GM18867 (cell line): Measurements from ENCODE around the gene TLE2.
"Not testable (repeated sequence)": the region's sequence is repeated elsewhere in the genome, so short reads cannot be mapped to it uniquely, and the experiment has no call there.

Experiments
- ATAC-seq: cut with Tn5 transposase; IDR thresholded peaks from one replicate; pipeline ENCODE4 v1.9.1; 2021; ENCODE audit warnings: mild to moderate bottlenecking, moderate library complexity; ENCODE audit not compliant: unreplicated experiment

Gene TLE2

DNA sequence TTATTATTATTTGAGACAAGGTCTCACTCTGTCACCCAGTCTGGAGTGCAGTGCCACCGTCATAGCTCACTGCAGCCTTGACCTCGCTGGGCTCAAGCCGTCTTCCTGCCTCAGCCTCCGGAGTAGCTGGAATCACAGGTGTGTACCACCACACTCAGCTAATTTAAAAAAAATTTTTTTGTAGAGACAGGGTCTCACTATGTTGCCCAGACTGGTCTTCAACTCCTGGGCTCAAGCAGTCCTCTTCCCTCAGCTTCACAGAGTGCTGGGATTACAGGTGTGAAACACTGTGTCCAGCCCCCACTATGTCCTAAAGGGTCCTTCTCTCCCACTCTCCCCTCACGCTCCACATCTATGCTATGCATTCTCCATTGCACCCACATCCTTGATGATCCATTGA is 9.1 kb upstream of the TLE2 start:
- ATAC-seq, result no peak

DNA sequence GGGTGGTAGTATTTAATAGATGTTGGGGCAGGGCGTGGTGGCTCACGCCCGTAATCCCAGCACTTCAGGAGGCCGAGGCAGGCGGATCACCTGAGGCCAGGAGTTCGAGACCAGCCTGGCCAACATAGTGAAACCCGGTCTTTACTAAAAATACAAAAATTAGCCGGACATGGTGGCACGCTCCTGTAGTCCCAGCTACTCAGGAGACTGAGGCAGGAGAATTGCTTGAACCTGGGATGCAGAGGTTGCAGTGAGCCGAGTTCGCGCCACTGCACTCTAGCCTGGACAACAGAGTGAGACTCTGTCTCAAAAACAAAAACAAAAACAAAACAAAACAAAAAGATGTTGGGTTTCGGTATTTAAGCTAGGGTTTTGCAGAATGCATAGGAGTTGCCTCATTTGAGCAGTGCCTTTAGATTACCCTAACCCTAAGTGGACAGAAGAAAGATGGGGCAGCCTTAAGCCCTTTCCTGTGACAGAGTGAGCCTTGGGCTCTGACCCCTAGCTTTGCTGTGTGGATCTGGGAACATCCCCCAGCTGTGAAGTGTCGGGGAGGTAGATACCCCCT is 8.0 kb upstream of the TLE2 start:
- ATAC-seq, result not testable (repeated sequence)

DNA sequence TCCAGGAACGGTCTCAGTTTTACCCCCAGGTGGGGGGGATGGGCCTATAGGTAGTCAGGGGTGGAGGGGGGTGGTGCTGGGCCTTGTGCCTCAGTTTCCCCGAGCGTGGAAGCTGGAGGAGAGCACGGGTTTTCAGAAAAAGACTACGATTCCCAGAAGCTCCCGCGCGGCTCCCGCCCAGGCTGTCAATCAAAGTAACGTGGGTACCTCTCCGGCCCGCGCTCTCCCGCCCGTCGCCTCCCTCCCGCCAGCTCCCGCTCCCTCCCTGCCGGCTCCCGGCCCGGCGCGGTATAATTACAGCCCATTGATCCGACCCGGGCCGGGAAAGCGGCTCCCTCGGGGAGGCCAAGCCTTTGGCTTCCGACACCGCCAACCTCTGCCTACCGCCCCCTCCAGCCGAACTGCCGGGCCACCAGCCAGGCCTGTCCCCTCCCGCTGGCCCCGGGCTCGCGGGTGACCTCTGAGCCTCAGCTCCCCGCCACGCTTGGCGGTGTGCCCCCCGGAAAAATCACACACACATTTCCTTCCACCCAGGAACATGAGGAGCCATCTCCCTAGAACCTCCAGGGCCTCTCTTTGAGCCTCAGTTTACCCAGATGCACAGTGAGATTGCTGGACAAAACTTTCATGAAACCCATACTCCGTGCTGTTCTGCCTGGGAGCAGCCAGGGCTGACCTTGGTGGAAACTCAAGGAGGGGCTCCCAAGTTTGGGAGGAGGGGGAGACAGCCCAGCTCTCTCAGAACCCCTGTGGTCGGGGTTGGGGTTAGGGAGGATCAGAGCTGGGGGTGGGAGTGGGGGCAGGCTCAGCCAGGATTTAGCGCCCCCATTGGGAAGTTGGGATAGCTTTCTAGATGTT is 7.3 kb upstream of the TLE2 start:
- peak; percentile 43 for ATAC-seq

DNA sequence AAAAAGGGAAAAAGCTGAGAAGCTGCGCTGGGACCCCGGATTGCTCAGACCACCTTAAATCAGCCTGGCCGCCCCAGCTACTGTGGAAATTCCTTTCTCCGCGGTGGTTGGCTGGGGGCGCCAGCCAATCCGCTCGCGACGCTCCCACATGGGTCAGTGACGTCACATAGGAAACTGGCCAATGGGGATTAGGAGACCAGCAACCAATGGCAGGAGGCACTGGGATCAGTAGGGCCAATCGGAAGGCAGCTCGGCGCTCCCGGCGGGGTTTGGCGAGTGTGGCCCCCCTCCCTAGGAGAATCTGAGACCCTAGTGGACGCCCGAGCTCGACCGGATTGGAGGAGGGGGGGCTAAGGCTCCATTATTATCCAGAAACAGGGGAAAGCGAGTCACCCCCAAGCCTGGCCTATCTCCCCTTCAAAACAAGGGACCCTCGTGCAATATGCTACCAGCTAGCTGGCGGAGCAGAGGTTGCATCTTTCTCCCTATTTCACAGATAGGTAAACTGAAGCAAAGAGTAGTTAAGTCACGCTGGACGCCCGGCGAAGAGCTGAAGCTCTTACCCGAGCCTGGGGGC is 6.5 kb upstream of the TLE2 start:
- ATAC-seq, result peak; percentile 85

GRCh38 chr19:3034656-3035541 is 5.8 kb upstream of the TLE2 start:
- ATAC-seq, result no peak

DNA sequence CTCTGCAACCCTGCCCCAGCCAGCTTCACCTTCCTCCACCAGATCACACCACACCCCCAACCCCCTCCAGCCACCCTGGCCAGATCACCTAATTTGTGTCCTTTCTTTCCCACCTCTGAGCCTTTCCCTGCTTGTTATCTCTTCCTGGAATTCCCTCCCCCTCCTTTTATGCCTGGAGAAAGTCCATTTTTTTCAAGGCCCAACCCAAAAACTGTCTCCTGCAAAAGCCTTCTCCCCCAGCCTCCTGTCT is 5.3 kb upstream of the TLE2 start:
- no peak for ATAC-seq

- ATAC-seq, result no peak
Observed at GRCh38 chr19:3033595-3034405, 4.7 kb upstream of the TLE2 start.

GRCh38 chr19:3031607-3031867 is 2.5 kb upstream of the TLE2 start:
- ATAC-seq, result no peak

DNA sequence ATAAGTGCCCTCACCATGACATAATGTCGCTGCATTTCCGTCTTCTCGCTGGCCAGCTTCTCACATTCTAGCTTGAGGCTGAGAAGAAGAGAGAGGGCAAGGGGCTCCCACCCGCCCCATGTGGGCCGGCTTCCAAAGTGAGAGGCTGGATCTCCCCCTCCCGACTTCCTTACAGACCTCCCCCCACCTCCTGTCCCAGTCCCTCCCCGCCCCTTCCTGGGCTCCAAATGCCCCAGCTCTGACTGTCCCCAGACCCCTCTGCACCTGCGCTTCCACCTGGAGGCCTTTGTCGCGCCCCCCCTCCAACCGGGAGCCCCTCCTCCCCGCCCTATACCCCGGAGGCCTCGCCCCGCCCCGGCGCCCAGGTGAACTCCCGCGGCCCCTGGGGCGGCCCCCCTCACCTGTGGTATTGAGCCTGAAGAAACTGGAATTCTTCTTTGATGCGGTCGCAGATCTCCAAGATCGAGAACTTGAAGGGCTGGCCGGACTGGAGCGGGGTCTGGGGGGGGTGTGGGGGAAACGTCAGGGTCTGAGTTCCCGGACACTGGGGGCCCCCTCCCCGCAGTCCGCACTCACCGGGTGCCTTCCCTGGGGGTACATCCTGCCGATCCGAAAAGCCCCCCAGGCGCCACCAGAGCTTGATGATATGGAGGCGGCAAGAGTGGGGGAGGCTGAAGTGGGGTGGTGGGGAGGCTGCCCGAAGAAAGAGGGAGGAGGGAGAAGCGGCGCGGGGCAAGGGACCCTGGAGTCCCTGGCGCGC is 595 bp downstream of the TLE2 start:
- ATAC-seq, result no peak

GRCh38 chr19:3027981-3028304 is 1.1 kb downstream of the TLE2 start:
- ATAC-seq, result no peak

DNA sequence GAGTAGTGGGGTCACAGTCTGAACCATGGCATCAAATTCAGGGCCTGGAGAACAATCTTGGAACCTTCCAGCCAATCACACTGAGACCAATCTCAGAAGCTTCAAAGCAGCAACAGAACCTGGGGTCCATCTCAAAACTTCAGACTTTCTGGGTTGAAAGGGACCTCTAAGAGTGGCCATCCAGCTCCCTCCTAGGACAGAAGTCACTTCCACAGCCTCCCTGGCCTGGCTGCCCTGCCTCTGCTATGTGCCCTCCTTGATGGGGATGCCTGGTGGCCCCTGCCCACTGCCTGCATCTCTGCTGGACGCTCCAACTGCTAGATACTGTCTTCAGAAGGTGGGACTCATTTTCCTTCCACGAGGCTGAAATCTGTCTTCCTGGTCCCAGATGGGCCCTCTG is 1.8 kb downstream of the TLE2 start:
- no peak for ATAC-seq

- no peak for ATAC-seq
Observed at GRCh38 chr19:3026768-3027167, 2.3 kb downstream of the TLE2 start.

- ATAC-seq, result no peak
Observed at GRCh38 chr19:3025549-3025886, 3.6 kb downstream of the TLE2 start.

DNA sequence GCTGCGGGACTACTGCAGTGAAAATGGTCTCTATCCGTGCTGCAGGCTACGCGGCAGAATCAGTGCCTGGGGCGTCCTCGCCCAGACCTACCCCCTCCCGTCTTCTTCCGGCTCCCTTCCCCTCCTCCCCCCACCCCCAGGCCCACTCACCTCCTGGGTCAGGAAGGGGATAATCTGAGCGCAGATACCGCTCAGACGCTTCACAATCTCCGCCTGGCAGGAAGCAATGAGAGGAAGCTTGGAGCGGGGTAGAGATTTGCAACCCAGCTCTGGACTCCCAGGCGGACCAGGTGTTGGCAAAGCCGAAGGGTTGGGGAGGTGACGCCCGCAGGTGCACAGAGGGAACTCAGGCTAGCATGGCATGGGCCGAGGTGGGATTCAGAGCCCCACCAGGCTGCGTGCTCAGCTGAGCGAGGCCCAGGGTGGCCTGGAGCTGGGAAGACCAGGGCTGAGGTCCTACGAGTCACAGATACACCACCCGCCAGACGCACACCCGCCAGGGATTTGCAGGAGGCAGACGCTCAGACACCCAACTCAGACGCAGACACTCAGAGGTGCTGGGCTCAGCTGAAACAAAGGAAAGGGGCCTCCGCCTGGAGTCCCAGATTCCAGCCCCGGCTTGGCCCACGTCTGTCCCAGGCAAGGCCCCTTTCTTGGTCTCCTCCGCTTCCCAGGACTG is 4.1 kb downstream of the TLE2 start:
- ATAC-seq, result no peak

DNA sequence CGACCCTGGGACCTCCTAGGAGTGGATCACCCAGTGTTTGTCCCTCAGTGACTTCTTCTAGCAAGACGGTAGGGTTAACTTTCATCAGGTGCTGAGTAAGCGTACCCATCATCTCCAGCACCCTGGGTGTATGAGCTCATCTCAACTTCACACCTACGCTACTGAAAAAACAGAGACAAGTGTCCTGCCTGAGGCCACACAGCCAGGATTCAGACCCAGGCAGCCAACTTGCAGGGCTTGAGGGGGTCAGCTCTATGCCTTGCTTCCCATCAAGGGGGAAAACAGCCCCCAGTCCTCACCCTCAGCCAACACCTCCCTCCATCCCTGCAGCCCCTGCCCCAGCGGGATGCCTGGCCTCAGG is 4.6 kb downstream of the TLE2 start:
- ATAC-seq, result no peak

DNA sequence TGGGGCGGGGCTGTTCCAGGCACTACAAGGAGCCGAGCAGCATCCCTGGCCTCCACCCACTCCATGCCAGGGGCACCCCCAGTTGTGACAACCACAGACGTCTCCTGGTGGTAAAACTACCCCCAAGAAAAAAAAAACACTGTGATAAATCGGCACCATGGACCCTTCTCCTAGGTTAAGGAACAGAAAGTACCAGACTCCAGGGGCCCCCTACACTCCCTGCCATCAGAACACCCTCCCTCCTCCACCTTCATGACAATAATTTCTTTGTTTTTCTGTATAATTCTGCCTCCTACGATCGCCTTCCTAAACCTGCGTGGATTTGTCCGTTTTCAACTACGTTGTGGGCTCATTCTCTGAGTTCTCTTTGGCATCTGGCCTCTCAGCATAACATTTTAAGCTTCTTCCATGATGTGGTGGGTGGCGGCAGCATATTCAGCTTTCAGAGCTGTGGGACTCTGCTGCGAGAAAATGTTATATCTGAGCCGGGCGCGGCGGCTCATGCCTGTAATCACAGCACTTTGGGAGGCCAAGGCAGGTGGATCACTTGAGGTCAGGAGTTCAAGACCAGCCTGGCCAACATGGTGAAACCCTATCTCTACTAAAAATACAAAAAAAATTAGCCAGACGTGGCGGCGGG is 8.6 kb downstream of the TLE2 start:
- no peak for ATAC-seq

- ATAC-seq, result no peak
Observed at GRCh38 chr19:3019211-3019854, 9.7 kb downstream of the TLE2 start.

- ATAC-seq, result no peak
Observed at GRCh38 chr19:3017923-3018322, 11.2 kb downstream of the TLE2 start.
